SK-N-SH (cell line): Measurements from ENCODE around the gene GALM. TPM values are rescaled to one million over a fixed set of nuclear protein-coding genes. Genes with fewer than 3 reads are reported as not detected.

ENCODE experiments used
- CTCF ChIA-PET: fragments of 300-600, 350-600 bp; formaldehyde crosslinking; extraction: SDS; loops from one replicate; lab custom pipeline; 2021; lab: Yijun Ruan, JAX
- POLR2A ChIA-PET: fragments of 350-600 bp; sonication (Branson Sonifier 250); formaldehyde crosslinking; extraction: SDS; loops from one replicate; lab custom pipeline; 2020; ENCODE audit warnings: antibody characterized with exemption, inconsistent platforms; lab: Yijun Ruan, JAX
- DNase-seq: peaks from one replicate; pipeline ENCODE4 v3.0.0; 2012
- H2AFZ ChIP-seq: fragments of 200-600 bp; sonication (generic); 2 replicates; pipeline ENCODE4 v1.8.1; 2016; ENCODE audit warnings: antibody characterized with exemption, mild to moderate bottlenecking, low read depth
- H3F3A ChIP-seq: fragments of 200-600 bp; sonication (generic); replicated peaks from 2 replicates; pipeline ENCODE3; 2016; ENCODE audit warnings: antibody characterized with exemption, mild to moderate bottlenecking; ENCODE audit not compliant: insufficient read depth
- H3K27ac ChIP-seq, 2 experiments: fragments of 200-500 bp in 1 of 2; fragments of 200-600 bp in 1 of 2; sonication (Bioruptor generic) in 1 of 2; sonication (generic), shearing (Covaris generic) in 1 of 2; 2 replicates each; pipeline versions ENCODE4 v1.5.1 to v1.6.1; 2014 to 2016; ENCODE audit warnings: low read depth in 2 of 2, inconsistent platforms in 1 of 2, low read length in 1 of 2, mild to moderate bottlenecking in 1 of 2, mixed read lengths in 1 of 2
- H3K27me3 ChIP-seq: fragments of 200-600 bp; sonication (generic), shearing (Covaris generic); 2 replicates; pipeline ENCODE4 v1.6.1; 2016; ENCODE audit warnings: mixed run types; ENCODE audit not compliant: insufficient read depth
- H3K36me3 ChIP-seq, 2 experiments: fragments of 200-500 bp in 1 of 2; fragments of 200-600 bp in 1 of 2; sonication (Bioruptor generic) in 1 of 2; sonication (generic) in 1 of 2; replicated peaks in 1 of 2; 2 replicates each; pipeline versions ENCODE3 to v1.5.1; 2014 to 2016; ENCODE audit warnings: low read length in 1 of 2, mild to moderate bottlenecking in 1 of 2; ENCODE audit not compliant: insufficient read depth in 2 of 2, control insufficient read depth in 1 of 2
- H3K4me1 ChIP-seq, 2 experiments: fragments of 200-500 bp in 1 of 2; fragments of 200-600 bp in 1 of 2; sonication (Bioruptor generic) in 1 of 2; sonication (generic), shearing (Covaris generic) in 1 of 2; 2 replicates each; pipeline versions ENCODE4 v1.5.1 to v1.6.1; 2014 to 2016; ENCODE audit warnings: low read depth in 1 of 2, low read length in 1 of 2, mixed run types in 1 of 2; ENCODE audit not compliant: insufficient read depth in 2 of 2, control insufficient read depth in 1 of 2
- H3K4me2 ChIP-seq: fragments of 200-600 bp; sonication (generic), shearing (Covaris generic); 2 replicates; pipeline ENCODE4 v1.6.1; 2017; ENCODE audit warnings: mixed run types
- H3K4me3 ChIP-seq, 2 experiments: fragments of 200-500 bp in 1 of 2; fragments of 200-600 bp in 1 of 2; sonication (Bioruptor generic) in 1 of 2; sonication (generic), shearing (Covaris generic) in 1 of 2; 2 replicates each; pipeline versions ENCODE4 v1.5.1 to v1.8.1; 2014 to 2016; ENCODE audit warnings: low read depth in 2 of 2, inconsistent platforms in 1 of 2, low read length in 1 of 2, mild to moderate bottlenecking in 1 of 2, mixed read lengths in 1 of 2, moderate library complexity in 1 of 2
- H3K79me2 ChIP-seq: fragments of 200-600 bp; sonication (generic); 2 replicates; pipeline ENCODE4 v1.8.1; 2017; ENCODE audit warnings: mild to moderate bottlenecking; ENCODE audit not compliant: insufficient read depth
- H3K9ac ChIP-seq: fragments of 200-600 bp; sonication (generic); 2 replicates; pipeline ENCODE4 v1.6.1; 2017; ENCODE audit warnings: mixed run types
- H3K9me2 ChIP-seq: fragments of 200-600 bp; sonication (generic); 2 replicates; pipeline ENCODE4 v1.6.1; 2017; ENCODE audit warnings: mixed run types
- H3K9me3 ChIP-seq: fragments of 200-600 bp; sonication (generic); 2 replicates; pipeline ENCODE4 v1.6.1; 2017; ENCODE audit warnings: mixed run types, mild to moderate bottlenecking, moderate library complexity
- H4K20me1 ChIP-seq: fragments of 200-600 bp; sonication (generic); 2 replicates; pipeline ENCODE4 v1.6.1; 2017; ENCODE audit warnings: mild to moderate bottlenecking, mixed run types; ENCODE audit not compliant: insufficient read depth
- CHD2 ChIP-seq: fragments of 150-350 bp; IDR thresholded peaks from 2 replicates; pipeline ENCODE4 v1.6.1; 2018; ENCODE audit warnings: low read length; ENCODE audit not compliant: partially characterized antibody
- EZH2phosphoT487 ChIP-seq: fragments of 200-600 bp; sonication (generic); IDR thresholded peaks from 2 replicates; pipeline ENCODE4 v1.6.1; 2017; ENCODE audit warnings: low read depth, mixed run types, mild to moderate bottlenecking, antibody characterized with exemption, moderate library complexity, borderline replicate concordance
- FOSL2 ChIP-seq: IDR thresholded peaks from 2 replicates; pipeline ENCODE4 v1.4.0; 2012; ENCODE audit warnings: low read depth, mild to moderate bottlenecking, moderate library complexity, borderline replicate concordance
- FOXJ3 ChIP-seq: sonication (generic); formaldehyde crosslinking; IDR thresholded peaks from 2 replicates; pipeline ENCODE4 v1.5.1; 2020; ENCODE audit warnings: mild to moderate bottlenecking, missing genetic modification reagents
- FOXM1 ChIP-seq: IDR thresholded peaks from 2 replicates; pipeline ENCODE4 v1.4.0; 2012; ENCODE audit warnings: low read depth, mild to moderate bottlenecking
- GABPA ChIP-seq: IDR thresholded peaks from 2 replicates; pipeline ENCODE4 v1.4.0; 2012; ENCODE audit warnings: low read depth, mild to moderate bottlenecking
- GATA2 ChIP-seq: sonication (generic); formaldehyde crosslinking; IDR thresholded peaks from 2 replicates; pipeline ENCODE4 v1.5.0; 2020; ENCODE audit warnings: mild to moderate bottlenecking, missing genetic modification reagents
- JUND ChIP-seq: IDR thresholded peaks from 2 replicates; pipeline ENCODE4 v1.4.0; 2012
- MEF2A ChIP-seq: IDR thresholded peaks from 2 replicates; pipeline ENCODE4 v1.4.0; 2012; ENCODE audit warnings: low read depth, borderline replicate concordance
- MXI1 ChIP-seq: IDR thresholded peaks from 2 replicates; pipeline ENCODE4 v1.6.1; 2012; ENCODE audit warnings: mild to moderate bottlenecking, low read depth, low read length, improper control_type of control experiment
- NFIC ChIP-seq: IDR thresholded peaks from 2 replicates; pipeline ENCODE4 v1.4.0; 2012; ENCODE audit warnings: borderline replicate concordance
- NRF1 ChIP-seq: IDR thresholded peaks from 2 replicates; pipeline ENCODE4 v1.6.1; 2012; ENCODE audit warnings: low read depth, mild to moderate bottlenecking, low read length
- POLR2AphosphoS5 ChIP-seq: IDR thresholded peaks from 2 replicates; pipeline ENCODE4 v1.6.1; 2012; ENCODE audit warnings: low read depth, low read length
- RAD21 ChIP-seq: IDR thresholded peaks from 2 replicates; pipeline ENCODE4 v1.6.1; 2012; ENCODE audit warnings: mild to moderate bottlenecking, low read length
- RFX5 ChIP-seq: IDR thresholded peaks from 2 replicates; pipeline ENCODE4 v1.6.1; 2012; ENCODE audit warnings: mild to moderate bottlenecking, improper control_type of control experiment, low read length
- SIN3A ChIP-seq: IDR thresholded peaks from 2 replicates; pipeline ENCODE4 v1.6.1; 2012; ENCODE audit warnings: low read depth, mild to moderate bottlenecking, low read length, moderate library complexity, borderline replicate concordance
- TCF12 ChIP-seq: IDR thresholded peaks from 2 replicates; pipeline ENCODE4 v1.4.0; 2012
- WGBS: methylation state at CpG from one replicate; pipeline ENCODE4 v1.1.6; 2017; ENCODE audit warnings: low lambda C conversion rate; 5-methylcytosine and 5-hydroxymethylcytosine counted together
- polyA plus RNA-seq, 3 experiments: library from polyadenylated mRNA; depleted of rRNA; stranded (reverse); fragments of >200 nt; gene quantifications; 2 replicates each; pipeline ENCODE4 v1.2.3, GENCODE V29; 2012
- TF ChIP-seq, protein P1 (sequence below): IDR thresholded peaks from 2 replicates; pipeline ENCODE4 v1.4.0; 2012; ENCODE audit warnings: low read depth, borderline replicate concordance
- TF ChIP-seq, protein P2 (sequence below): IDR thresholded peaks from 2 replicates; pipeline ENCODE4 v1.4.0; 2012; ENCODE audit warnings: low read depth
- TF ChIP-seq, protein P3 (sequence below): IDR thresholded peaks from 2 replicates; pipeline ENCODE4 v1.4.0; 2012; ENCODE audit warnings: low read depth, borderline replicate concordance
- TF ChIP-seq, protein P4 (sequence below): fragments of 150-350 bp; IDR thresholded peaks from 2 replicates; pipeline ENCODE4 v1.6.1; 2016; ENCODE audit warnings: mild to moderate bottlenecking, low read depth, low read length
- TF ChIP-seq, protein P5 (sequence below): IDR thresholded peaks from 2 replicates; pipeline ENCODE4 v1.6.1; 2012; ENCODE audit warnings: mild to moderate bottlenecking, low read depth, low read length, moderate library complexity
- TF ChIP-seq, protein P6 (sequence below): fragments of 150-350 bp; IDR thresholded peaks from 2 replicates; pipeline ENCODE4 v1.6.1; 2017; ENCODE audit warnings: antibody characterized with exemption, low read length, low read depth, borderline replicate concordance

Gene GALM
- polyA plus RNA-seq (2012; rRNA removed): 17.1 and 17.9 TPM in 2 replicates
- 11.5 and 17.0 TPM in 2 replicates for polyA plus RNA-seq (2012; cell fraction: cytosol; rRNA removed)
- polyA plus RNA-seq (2012; cell fraction: nucleus; rRNA removed): 7.9 and 9.9 TPM in 2 replicates

- no peaks in the 10 kb centered on the region for H3K9me3 ChIP-seq
- H3K4me3 ChIP-seq: peak within 1 kb of the TSS; percentile 60 to 64
- 24% methylated on average over 26 of the region's 26 CpGs for whole genome bisulfite sequencing
- H3K4me2 ChIP-seq: peak within 1 kb of the TSS; percentile 83
- CTCF ChIA-PET: interaction anchor here (0.9 to 2.7 kb wide), 3 partner anchors 59 to 351 kb away, joined by 3 to 9 read pairs (median 3); no protein-coding TSS in a partner anchor
- H3F3A ChIP-seq: no peaks in the 10 kb centered on the region
- H3K9me2 ChIP-seq: no peaks in the 10 kb centered on the region
- peak within 1 kb of the TSS; percentile 93 for H2AFZ ChIP-seq
- H3K27ac ChIP-seq: peak within 1 kb of the TSS in 1 of 2 experiments; percentile 25; a peak in 2 of 4 replicates
- no peaks in the 10 kb centered on the region for H3K79me2 ChIP-seq
- peaks cover 0 to 6% of the 10 kb centered on the region in 2 experiments; a peak in 1 of 4 replicates for H3K4me1 ChIP-seq
- no peaks in the 10 kb centered on the region for H4K20me1 ChIP-seq
- H3K9ac ChIP-seq: peak within 1 kb of the TSS; percentile 44; the same call in 1 of the 2 replicates
- no peaks in the 10 kb centered on the region for H3K36me3 ChIP-seq
- H3K27me3 ChIP-seq: no peaks in the 10 kb centered on the region
- POLR2A ChIA-PET: interaction anchor here (0.5 kb wide), 1 partner anchor 8 kb away, joined by 3 read pairs; no protein-coding TSS in a partner anchor
- peak; percentile 72 for DNase-seq
- TF ChIP-seq, protein P1, sequence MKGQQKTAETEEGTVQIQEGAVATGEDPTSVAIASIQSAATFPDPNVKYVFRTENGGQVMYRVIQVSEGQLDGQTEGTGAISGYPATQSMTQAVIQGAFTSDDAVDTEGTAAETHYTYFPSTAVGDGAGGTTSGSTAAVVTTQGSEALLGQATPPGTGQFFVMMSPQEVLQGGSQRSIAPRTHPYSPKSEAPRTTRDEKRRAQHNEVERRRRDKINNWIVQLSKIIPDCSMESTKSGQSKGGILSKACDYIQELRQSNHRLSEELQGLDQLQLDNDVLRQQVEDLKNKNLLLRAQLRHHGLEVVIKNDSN: no peak
- TF ChIP-seq POLR2AphosphoS5: peak; percentile 61; the same call in 1 of the 2 replicates
- TF ChIP-seq GABPA: peak; percentile 58
- TF ChIP-seq NRF1: no peak
- no peak for TF ChIP-seq EZH2phosphoT487
- no peak for TF ChIP-seq RFX5
- TF ChIP-seq, protein P2, sequence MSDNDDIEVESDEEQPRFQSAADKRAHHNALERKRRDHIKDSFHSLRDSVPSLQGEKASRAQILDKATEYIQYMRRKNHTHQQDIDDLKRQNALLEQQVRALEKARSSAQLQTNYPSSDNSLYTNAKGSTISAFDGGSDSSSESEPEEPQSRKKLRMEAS: peak; percentile 65; the same call in 1 of the 2 replicates
- no peak for TF ChIP-seq GATA2 (CRISPR knock-in tag)
- TF ChIP-seq FOSL2: no peak
- TF ChIP-seq TCF12: peak; percentile 22; the same call in 1 of the 2 replicates
- TF ChIP-seq FOXM1: no peak
- TF ChIP-seq JUND: no peak
- peak; percentile 77 for TF ChIP-seq CHD2
- no peak for TF ChIP-seq MEF2A
- TF ChIP-seq, protein P3, sequence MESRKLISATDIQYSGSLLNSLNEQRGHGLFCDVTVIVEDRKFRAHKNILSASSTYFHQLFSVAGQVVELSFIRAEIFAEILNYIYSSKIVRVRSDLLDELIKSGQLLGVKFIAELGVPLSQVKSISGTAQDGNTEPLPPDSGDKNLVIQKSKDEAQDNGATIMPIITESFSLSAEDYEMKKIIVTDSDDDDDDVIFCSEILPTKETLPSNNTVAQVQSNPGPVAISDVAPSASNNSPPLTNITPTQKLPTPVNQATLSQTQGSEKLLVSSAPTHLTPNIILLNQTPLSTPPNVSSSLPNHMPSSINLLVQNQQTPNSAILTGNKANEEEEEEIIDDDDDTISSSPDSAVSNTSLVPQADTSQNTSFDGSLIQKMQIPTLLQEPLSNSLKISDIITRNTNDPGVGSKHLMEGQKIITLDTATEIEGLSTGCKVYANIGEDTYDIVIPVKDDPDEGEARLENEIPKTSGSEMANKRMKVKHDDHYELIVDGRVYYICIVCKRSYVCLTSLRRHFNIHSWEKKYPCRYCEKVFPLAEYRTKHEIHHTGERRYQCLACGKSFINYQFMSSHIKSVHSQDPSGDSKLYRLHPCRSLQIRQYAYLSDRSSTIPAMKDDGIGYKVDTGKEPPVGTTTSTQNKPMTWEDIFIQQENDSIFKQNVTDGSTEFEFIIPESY: no peak
- no peak for TF ChIP-seq NFIC
- TF ChIP-seq, protein P4, sequence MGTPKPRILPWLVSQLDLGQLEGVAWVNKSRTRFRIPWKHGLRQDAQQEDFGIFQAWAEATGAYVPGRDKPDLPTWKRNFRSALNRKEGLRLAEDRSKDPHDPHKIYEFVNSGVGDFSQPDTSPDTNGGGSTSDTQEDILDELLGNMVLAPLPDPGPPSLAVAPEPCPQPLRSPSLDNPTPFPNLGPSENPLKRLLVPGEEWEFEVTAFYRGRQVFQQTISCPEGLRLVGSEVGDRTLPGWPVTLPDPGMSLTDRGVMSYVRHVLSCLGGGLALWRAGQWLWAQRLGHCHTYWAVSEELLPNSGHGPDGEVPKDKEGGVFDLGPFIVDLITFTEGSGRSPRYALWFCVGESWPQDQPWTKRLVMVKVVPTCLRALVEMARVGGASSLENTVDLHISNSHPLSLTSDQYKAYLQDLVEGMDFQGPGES: no peak
- 0 out of 2 replicates have a peak, but pooled peaks have one; percentile 45 for TF ChIP-seq SIN3A
- TF ChIP-seq RAD21: no peak; the same call in 1 of the 2 replicates
- TF ChIP-seq, protein P5, sequence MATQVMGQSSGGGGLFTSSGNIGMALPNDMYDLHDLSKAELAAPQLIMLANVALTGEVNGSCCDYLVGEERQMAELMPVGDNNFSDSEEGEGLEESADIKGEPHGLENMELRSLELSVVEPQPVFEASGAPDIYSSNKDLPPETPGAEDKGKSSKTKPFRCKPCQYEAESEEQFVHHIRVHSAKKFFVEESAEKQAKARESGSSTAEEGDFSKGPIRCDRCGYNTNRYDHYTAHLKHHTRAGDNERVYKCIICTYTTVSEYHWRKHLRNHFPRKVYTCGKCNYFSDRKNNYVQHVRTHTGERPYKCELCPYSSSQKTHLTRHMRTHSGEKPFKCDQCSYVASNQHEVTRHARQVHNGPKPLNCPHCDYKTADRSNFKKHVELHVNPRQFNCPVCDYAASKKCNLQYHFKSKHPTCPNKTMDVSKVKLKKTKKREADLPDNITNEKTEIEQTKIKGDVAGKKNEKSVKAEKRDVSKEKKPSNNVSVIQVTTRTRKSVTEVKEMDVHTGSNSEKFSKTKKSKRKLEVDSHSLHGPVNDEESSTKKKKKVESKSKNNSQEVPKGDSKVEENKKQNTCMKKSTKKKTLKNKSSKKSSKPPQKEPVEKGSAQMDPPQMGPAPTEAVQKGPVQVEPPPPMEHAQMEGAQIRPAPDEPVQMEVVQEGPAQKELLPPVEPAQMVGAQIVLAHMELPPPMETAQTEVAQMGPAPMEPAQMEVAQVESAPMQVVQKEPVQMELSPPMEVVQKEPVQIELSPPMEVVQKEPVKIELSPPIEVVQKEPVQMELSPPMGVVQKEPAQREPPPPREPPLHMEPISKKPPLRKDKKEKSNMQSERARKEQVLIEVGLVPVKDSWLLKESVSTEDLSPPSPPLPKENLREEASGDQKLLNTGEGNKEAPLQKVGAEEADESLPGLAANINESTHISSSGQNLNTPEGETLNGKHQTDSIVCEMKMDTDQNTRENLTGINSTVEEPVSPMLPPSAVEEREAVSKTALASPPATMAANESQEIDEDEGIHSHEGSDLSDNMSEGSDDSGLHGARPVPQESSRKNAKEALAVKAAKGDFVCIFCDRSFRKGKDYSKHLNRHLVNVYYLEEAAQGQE: no peak
- TF ChIP-seq MXI1: peak; percentile 48
- TF ChIP-seq, protein P6, sequence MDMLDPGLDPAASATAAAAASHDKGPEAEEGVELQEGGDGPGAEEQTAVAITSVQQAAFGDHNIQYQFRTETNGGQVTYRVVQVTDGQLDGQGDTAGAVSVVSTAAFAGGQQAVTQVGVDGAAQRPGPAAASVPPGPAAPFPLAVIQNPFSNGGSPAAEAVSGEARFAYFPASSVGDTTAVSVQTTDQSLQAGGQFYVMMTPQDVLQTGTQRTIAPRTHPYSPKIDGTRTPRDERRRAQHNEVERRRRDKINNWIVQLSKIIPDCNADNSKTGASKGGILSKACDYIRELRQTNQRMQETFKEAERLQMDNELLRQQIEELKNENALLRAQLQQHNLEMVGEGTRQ: no peak
- no peak for TF ChIP-seq FOXJ3 (CRISPR knock-in tag)
Observed at GRCh38 chr2:38665854-38666555, at the start of gene GALM. Gene GALM, plus strand, starts transcription at chr2:38666114. Its CDS starts 48 bp downstream, at chr2:38666162.
